Aortic smooth muscle cell (primary cell): ENCODE data around the gene TMPRSS11D. TPM values are rescaled to one million over a fixed set of nuclear protein-coding genes. Genes with fewer than 3 reads are reported as not detected.

ENCODE experiments used
- total RNA-seq: library from RNA; depleted of rRNA; stranded (reverse); fragments of >200 nt; gene quantifications from 2 replicates; pipeline ENCODE4 v1.2.3, GENCODE V29; 2014

The TMPRSS11D gene
- total RNA-seq, result not detected in 2 replicates

DNA sequence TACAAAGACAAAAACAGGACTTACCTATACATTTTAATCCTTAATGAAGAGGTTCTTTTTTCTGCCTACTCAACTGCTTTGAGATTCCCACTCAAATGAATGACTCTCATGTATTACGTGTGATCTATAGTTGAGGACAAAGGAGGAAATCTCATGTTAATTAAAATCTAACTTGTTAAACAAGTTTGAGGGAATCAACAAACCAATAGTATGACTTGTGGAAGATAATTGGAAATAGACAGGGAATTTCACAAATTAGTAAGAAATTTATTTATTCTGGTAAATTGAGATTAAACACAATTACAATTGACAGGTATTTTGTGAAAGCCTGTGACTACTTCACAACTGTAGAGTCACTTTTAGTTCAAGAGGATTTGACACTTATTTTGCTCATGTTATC lies at the start of gene TMPRSS11D:
Gene TMPRSS11D (minus strand): TSS at position 101 of the 400 bp plus-strand sequence. CDS start 69 bp downstream, at position 32.

Other genes starting within 250 kb of the TMPRSS11D start
- gene UBA6, start 182.8 kb downstream of the TMPRSS11D start, total RNA-seq, result 85.9 and 89.7 TPM in 2 replicates
- gene GNRHR, start 129.6 kb downstream of the TMPRSS11D start, total RNA-seq, result not detected in 2 replicates
- not detected in 2 replicates for gene TMPRSS11A, start 79.5 kb upstream of the TMPRSS11D start, total RNA-seq
- not detected in 2 replicates for gene TMPRSS11F, start 245.9 kb upstream of the TMPRSS11D start, total RNA-seq